Activated CD4-positive, alpha-beta memory T cell treated with anti-CD3 and anti-CD28 coated beads, Interleukin-2, amount 10 ng/mL, durations not matched to agents 7 days and 5 days (primary cell): Measurements from ENCODE around the gene KLHDC9. TPM values are rescaled to one million over a fixed set of nuclear protein-coding genes. Genes with fewer than 3 reads are reported as not detected.
"Not testable (repeated sequence)": the region's sequence is repeated elsewhere in the genome, so short reads cannot be mapped to it uniquely, and the experiment has no call there.

ENCODE experiments used
- CTCF ChIA-PET: fragments of 350-600 bp; sonication (Branson Sonifier 250); formaldehyde crosslinking; loops from one replicate; lab custom pipeline; 2021; ENCODE audit warnings: antibody characterized with exemption, inconsistent platforms; lab: Charles Lee
- POLR2A ChIA-PET: fragments of 350-600 bp; sonication (Branson Sonifier 250); formaldehyde crosslinking; loops from one replicate; lab custom pipeline; 2021; ENCODE audit warnings: antibody characterized with exemption; lab: Charles Lee
- DNase-seq: peaks from one replicate; pipeline ENCODE4 v3.0.0-alpha.2; 2020
- H3K27ac Mint-ChIP-seq: one replicate; pipeline ENCODE4 v1.8.0; 2021; ENCODE audit warnings: mild to moderate bottlenecking, mixed read lengths
- H3K27me3 Mint-ChIP-seq: one replicate; pipeline ENCODE4 v1.8.0; 2021; ENCODE audit warnings: mixed read lengths
- H3K36me3 Mint-ChIP-seq: one replicate; pipeline ENCODE4 v1.8.0; 2021; ENCODE audit warnings: low read depth, mixed read lengths
- H3K4me1 Mint-ChIP-seq: one replicate; pipeline ENCODE4 v1.8.0; 2021; ENCODE audit warnings: mixed read lengths
- H3K4me3 Mint-ChIP-seq: one replicate; pipeline ENCODE4 v1.8.0; 2021; ENCODE audit warnings: mild to moderate bottlenecking, mixed read lengths
- H3K9me3 Mint-ChIP-seq: one replicate; pipeline ENCODE4 v1.8.0; 2021; ENCODE audit warnings: mixed read lengths
- total RNA-seq, 2 experiments: library from RNA; stranded (reverse); gene quantifications; one replicate each; pipeline ENCODE4 v1.2.3, GENCODE V29; 2021

Gene KLHDC9
- total RNA-seq, 2 experiments from 2014 or later = 1.2 TPM

DNA sequence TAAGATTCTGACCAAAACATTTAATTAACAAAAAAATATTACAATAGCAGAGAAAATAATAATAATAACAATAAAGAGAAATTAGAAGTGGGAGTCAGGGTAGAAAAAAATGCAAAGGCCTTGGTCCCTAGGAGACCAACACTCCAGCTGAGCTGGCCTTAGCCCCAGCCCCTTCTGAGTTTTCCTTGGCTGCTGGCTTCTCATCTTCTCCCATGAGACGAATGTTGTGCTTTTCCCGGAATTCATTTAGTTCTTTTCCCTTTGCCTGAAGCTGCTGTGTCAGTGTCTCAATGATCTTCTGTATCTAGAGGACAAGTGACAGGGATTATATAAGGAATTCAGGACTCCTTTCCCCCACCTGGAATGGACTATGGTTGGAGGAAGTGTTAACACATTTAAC is 2.4 kb downstream of the KLHDC9 start:
- POLR2A ChIA-PET = interaction anchor here (1.5 to 9.5 kb wide), 4 partner anchors 16 to 54 kb away, joined by 3 to 142 read pairs (median 52); partner anchors contain the start of genes ARHGAP30, NIT1, PFDN2 and USF1
- H3K4me1 Mint-ChIP-seq = peaks cover 25% of the 10 kb centered on the region

DNA sequence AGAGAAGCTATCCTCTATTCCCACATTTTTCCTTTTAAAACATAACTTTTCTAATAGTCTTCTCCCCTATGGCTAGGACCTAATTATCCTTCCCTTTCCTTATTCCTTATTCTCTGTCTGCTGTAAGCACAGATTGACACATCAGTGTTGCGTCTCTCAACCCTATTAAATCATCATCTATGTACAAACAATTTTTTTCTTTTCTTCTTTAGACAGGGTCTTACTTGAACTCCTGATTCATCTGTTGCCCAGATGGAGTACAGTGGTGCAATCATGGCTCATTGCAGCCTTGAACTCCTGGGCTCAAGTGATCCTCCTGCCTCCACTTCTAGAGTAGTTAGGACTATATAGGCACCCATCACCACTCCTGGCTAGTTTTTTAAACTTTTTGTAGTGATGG is 8.3 kb downstream of the KLHDC9 start:
- Mint-ChIP-seq H3K4me3 (no peak overlapping the region), H3K4me1 (peaks cover 8% of the 10 kb centered on the region), H3K9me3 (no peaks in the 10 kb centered on the region), H3K36me3 (peaks cover 21% of the 10 kb centered on the region), H3K27me3 (no peaks in the 10 kb centered on the region), H3K27ac (no peak overlapping the region)
- ChIA-PET POLR2A (interaction anchor here (0.8 to 0.9 kb wide), 2 partner anchors 49 to 95 kb away, joined by 3 read pairs; partner anchors contain the start of gene NDUFS2), CTCF (no interaction called here)
- DNase-seq = no peak

More for the DNA sequence above, 2.4 kb downstream of the KLHDC9 start:
- Mint-ChIP-seq H3K36me3 (peaks cover 29% of the 10 kb centered on the region), H3K9me3 (no peaks in the 10 kb centered on the region), H3K27ac (no peak overlapping the region), H3K27me3 (no peaks in the 10 kb centered on the region), H3K4me3 (no peak overlapping the region)
- no peak for DNase-seq
- CTCF ChIA-PET = interaction anchor here (0.8 to 2.3 kb wide), 4 partner anchors 29 to 149 kb away, joined by 3 to 6 read pairs (median 3); no protein-coding TSS in a partner anchor

DNA sequence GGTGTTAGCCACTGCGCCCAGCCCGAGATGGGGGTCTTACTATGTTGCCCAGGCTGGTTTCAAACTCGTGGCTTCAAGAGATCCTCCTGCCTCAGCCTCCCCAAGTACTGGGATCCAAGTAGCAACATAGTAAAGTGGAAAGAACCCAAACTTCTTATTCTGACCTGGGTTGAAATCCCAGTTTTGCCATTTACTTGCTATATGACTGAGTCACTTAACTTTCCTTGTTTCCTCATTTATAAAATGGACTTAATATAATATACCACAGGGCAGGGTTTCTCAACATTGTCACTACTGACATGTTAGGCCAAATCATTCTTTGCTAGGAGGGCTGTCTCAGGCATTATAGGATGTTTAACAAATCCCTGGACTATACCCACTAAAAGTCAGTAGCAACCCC is 13.0 kb downstream of the KLHDC9 start:
- CTCF ChIA-PET = interaction anchor here (1.4 to 1.5 kb wide), 2 partner anchors 13 to 55 kb away, joined by 4 to 6 read pairs; partner anchors contain the start of genes KLHDC9 and PPOX

GRCh38 chr1:161111527-161111926 is 13.4 kb downstream of the KLHDC9 start:
- Mint-ChIP-seq H3K36me3 (peaks cover 27% of the 10 kb centered on the region), H3K4me1 (peaks cover 48% of the 10 kb centered on the region), H3K27me3 (no peaks in the 10 kb centered on the region), H3K27ac (no peak overlapping the region), H3K9me3 (no peaks in the 10 kb centered on the region), H3K4me3 (no peak overlapping the region)
- POLR2A ChIA-PET = interaction anchor here (1.2 kb wide), 1 partner anchor 43 kb away, joined by 3 read pairs; no protein-coding TSS in a partner anchor
- DNase-seq = no peak
- CTCF ChIA-PET = interaction anchor here (1.2 to 1.5 kb wide), 3 partner anchors 13 to 55 kb away, joined by 3 to 6 read pairs (median 4); partner anchors contain the start of genes KLHDC9 and PPOX

More for the DNA sequence above, 13.0 kb downstream of the KLHDC9 start:
- H3K4me3 Mint-ChIP-seq = no peak overlapping the region
- H3K36me3 Mint-ChIP-seq = peaks cover 31% of the 10 kb centered on the region
- peaks cover 43% of the 10 kb centered on the region for H3K4me1 Mint-ChIP-seq
- POLR2A ChIA-PET = no interaction called here
- H3K27ac Mint-ChIP-seq = no peak overlapping the region
- no peaks in the 10 kb centered on the region for H3K9me3 Mint-ChIP-seq
- H3K27me3 Mint-ChIP-seq = no peaks in the 10 kb centered on the region
- DNase-seq = no peak

GRCh38 chr1:161113915-161114314 is 15.8 kb downstream of the KLHDC9 start:
- Mint-ChIP-seq H3K4me1 (peaks cover 58% of the 10 kb centered on the region), H3K36me3 (peaks cover 30% of the 10 kb centered on the region), H3K27ac (peak overlapping the region; percentile 56), H3K9me3 (no peaks in the 10 kb centered on the region), H3K4me3 (no peak overlapping the region), H3K27me3 (no peaks in the 10 kb centered on the region)
- ChIA-PET POLR2A (interaction anchor here (0.7 to 1.9 kb wide), 4 partner anchors 18 to 68 kb away, joined by 3 to 7 read pairs (median 4); partner anchors contain the start of genes ARHGAP30 and USF1), CTCF (interaction anchor here (1.0 kb wide), 1 partner anchor 72 kb away, joined by 3 read pairs; no protein-coding TSS in a partner anchor)
- DNase-seq = no peak

DNA sequence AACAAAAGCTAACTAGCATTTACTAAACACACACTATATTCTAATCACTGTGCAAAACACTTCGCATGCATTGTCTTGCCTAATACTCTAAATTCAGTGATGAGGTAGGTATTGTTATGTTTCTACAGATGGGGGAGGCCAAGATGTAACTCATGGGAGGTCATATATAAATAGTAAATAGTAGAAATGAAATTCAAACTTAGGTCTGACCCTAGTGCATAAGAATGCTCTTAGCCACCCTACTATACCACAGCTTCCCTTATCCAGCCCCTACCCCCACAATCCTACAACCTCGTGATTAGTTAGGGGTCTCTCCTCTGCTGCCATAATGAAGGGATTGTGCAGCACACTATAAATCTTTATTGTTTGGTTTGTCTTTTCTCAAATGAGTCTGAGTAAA is 16.4 kb downstream of the KLHDC9 start:
- POLR2A ChIA-PET = interaction anchor here (0.7 to 1.9 kb wide), 4 partner anchors 17 to 68 kb away, joined by 3 to 7 read pairs (median 4); partner anchors contain the start of genes ARHGAP30 and USF1

DNA sequence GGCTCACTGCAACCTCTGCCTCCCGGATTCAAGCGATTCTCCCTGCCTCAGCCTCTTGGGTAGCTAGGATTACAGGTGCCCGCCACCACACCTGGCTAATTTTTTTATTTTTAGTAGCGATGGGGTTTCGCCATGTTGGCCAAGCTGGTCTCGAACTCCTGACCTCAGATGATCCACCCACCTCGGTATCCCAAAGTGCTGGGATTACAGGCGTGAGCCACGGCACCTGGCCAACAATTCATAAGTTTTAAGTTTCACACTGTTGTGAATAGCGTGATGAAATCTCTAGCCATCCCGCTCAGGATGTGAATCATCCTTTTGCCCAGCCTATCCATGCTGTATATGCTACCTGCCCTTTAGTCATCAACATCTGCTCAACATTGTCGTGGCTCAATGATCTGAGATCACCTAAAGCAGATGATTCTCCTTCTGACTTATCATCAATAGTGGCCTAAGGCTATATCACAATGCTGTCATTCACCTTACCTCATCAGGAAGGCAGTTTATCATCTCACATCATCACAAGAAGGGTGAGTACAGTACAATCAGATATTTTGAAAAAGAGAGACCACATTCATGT is 17.1 kb downstream of the KLHDC9 start:
- Mint-ChIP-seq H3K4me3 (peak overlapping the region; percentile 93), H3K9me3 (no peaks in the 10 kb centered on the region), H3K27ac (peak overlapping the region; percentile 95), H3K4me1 (peaks cover 68% of the 10 kb centered on the region), H3K27me3 (no peaks in the 10 kb centered on the region), H3K36me3 (peaks cover 39% of the 10 kb centered on the region)
- DNase-seq = peak; percentile 58
- ChIA-PET CTCF (no interaction called here), POLR2A (interaction anchor here (1.9 to 3.7 kb wide), 2 partner anchors 16 kb away, joined by 4 to 27 read pairs; partner anchors contain the start of gene KLHDC9)

More for the DNA sequence above, 16.4 kb downstream of the KLHDC9 start:
- Mint-ChIP-seq H3K4me3 (no peak overlapping the region), H3K4me1 (peaks cover 62% of the 10 kb centered on the region), H3K27ac (peak overlapping the region; percentile 95), H3K27me3 (no peaks in the 10 kb centered on the region), H3K9me3 (no peaks in the 10 kb centered on the region), H3K36me3 (peaks cover 32% of the 10 kb centered on the region)
- DNase-seq = no peak
- CTCF ChIA-PET = no interaction called here

- H3K9me3 Mint-ChIP-seq, H3K27me3 Mint-ChIP-seq, DNase-seq: not testable (repeated sequence)
- Mint-ChIP-seq H3K4me1 (peaks cover 72% of the 10 kb centered on the region), H3K27ac (peak overlapping the region; percentile 95), H3K4me3 (peak overlapping the region; percentile 93), H3K36me3 (peaks cover 43% of the 10 kb centered on the region)
- ChIA-PET POLR2A (interaction anchor here (2.0 to 3.7 kb wide), 5 partner anchors 17 to 198 kb away, joined by 5 to 27 read pairs (median 11); partner anchors contain the start of genes KLHDC9, SDHC, UFC1 and USF1), CTCF (interaction anchor here (1.2 to 3.4 kb wide), 3 partner anchors 18 to 48 kb away, joined by 3 to 21 read pairs (median 14); partner anchors contain the start of genes DEDD and KLHDC9)
Measured at GRCh38 chr1:161115961-161116360, 17.8 kb downstream of the KLHDC9 start.

- peak; percentile 89 for DNase-seq
- Mint-ChIP-seq H3K4me3 (peak within 1 kb of the TSS; percentile 93), H3K27ac (peak within 1 kb of the TSS; percentile 95), H3K4me1 (peaks cover 66% of the 10 kb centered on the region), H3K27me3 (no peaks in the 10 kb centered on the region), H3K36me3 (peaks cover 63% of the 10 kb centered on the region), H3K9me3 (no peaks in the 10 kb centered on the region)
- ChIA-PET POLR2A (interaction anchor here (0.8 to 3.7 kb wide), 24 partner anchors 10 to 491 kb away, joined by 3 to 27 read pairs (median 6); partner anchors contain the start of genes B4GALT3, F11R, KLHDC9 and NDUFS2), CTCF (interaction anchor here (0.5 to 3.4 kb wide), 13 partner anchors 10 to 264 kb away, joined by 3 to 21 read pairs (median 4); partner anchors contain the start of genes ARHGAP30, DEDD, KLHDC9 and TOMM40L)
Measured at GRCh38 chr1:161117759-161118581, 19.8 kb downstream of the KLHDC9 start, which contains the start of the genes NIT1 and PFDN2. Gene NIT1 (plus strand): TSS chr1:161118105. CDS start chr1:161118177, 72 bp downstream. Gene PFDN2 (minus strand): TSS chr1:161118037. CDS start chr1:161118026, 11 bp downstream.

- Mint-ChIP-seq H3K27me3 (no peaks in the 10 kb centered on the region), H3K4me1 (peaks cover 53% of the 10 kb centered on the region), H3K4me3 (peak overlapping the region; percentile 93), H3K27ac (peak overlapping the region; percentile 95), H3K36me3 (peaks cover 63% of the 10 kb centered on the region), H3K9me3 (no peaks in the 10 kb centered on the region)
- DNase-seq = peak; percentile 66
- ChIA-PET CTCF (interaction anchor here (0.9 to 3.4 kb wide), 4 partner anchors 15 to 78 kb away, joined by 3 to 21 read pairs (median 6); partner anchors contain the start of genes ARHGAP30 and DEDD), POLR2A (interaction anchor here (1.3 to 3.5 kb wide), 5 partner anchors 8 to 82 kb away, joined by 5 to 21 read pairs (median 12); partner anchors contain the start of genes NDUFS2, PPOX, UFC1 and USF1)
Measured at GRCh38 chr1:161119092-161119903, 21.1 kb downstream of the KLHDC9 start.

GRCh38 chr1:161121042-161121650 is 23.0 kb downstream of the KLHDC9 start:
- H3K4me1 Mint-ChIP-seq = peaks cover 40% of the 10 kb centered on the region
- no peak overlapping the region for H3K27ac Mint-ChIP-seq
- H3K27me3 Mint-ChIP-seq = no peaks in the 10 kb centered on the region
- H3K4me3 Mint-ChIP-seq = no peak overlapping the region
- ChIA-PET CTCF (interaction anchor here (0.8 kb wide), 1 partner anchor 105 kb away, joined by 3 read pairs; the partner anchor contains the start of gene TOMM40L), POLR2A (interaction anchor here (1.5 kb wide), 1 partner anchor 33 kb away, joined by 5 read pairs; the partner anchor contains the start of gene UFC1)
- DNase-seq = no peak
- no peaks in the 10 kb centered on the region for H3K9me3 Mint-ChIP-seq
- peaks cover 71% of the 10 kb centered on the region for H3K36me3 Mint-ChIP-seq
